Measurements from ENCODE around the gene VKORC1L1. TPM values are rescaled to one million over a fixed set of nuclear protein-coding genes. Genes with fewer than 3 reads are reported as not detected.
"Not testable (repeated sequence)": the region's sequence is repeated elsewhere in the genome, so short reads cannot be mapped to it uniquely, and the experiment has no call there.

Gene VKORC1L1
- total RNA-seq, 1 experiment from 2014 or later: 28.5 TPM

GRCh38 chr7:65888434-65889156 is 15.7 kb downstream of the VKORC1L1 start:
- H3K27me3 Mint-ChIP-seq (ENCODE audit: low read depth); H3K9me3 Mint-ChIP-seq; ATAC-seq; H3K4me1 Mint-ChIP-seq; CTCF ChIA-PET; DNase-seq (ENCODE audit: low spot score); POLR2A ChIA-PET; H3K4me3 Mint-ChIP-seq: not testable (repeated sequence)
- Mint-ChIP-seq H3K27ac (peak overlapping the region; percentile 80; the same call in 1 of the 2 replicates), H3K36me3 (peaks cover 27% of the 10 kb centered on the region)

DNA sequence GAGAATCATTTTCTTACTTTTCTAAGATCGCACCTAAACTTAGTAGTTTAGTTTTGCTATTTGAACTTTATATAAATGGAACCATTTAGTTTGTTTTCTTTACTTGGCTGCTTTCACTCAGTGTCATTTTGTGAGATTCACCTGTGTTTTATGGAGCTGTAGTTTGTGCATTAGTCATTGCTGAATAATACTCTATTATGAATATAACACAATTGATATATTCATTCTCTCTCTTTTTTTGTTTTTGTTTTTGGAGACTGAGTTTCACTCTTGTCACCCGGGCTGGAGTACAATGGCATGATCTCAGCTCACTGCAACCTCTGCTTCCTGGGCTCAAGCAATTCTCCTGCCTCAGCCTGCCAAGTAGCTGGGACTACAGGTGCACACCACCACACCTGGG is 16.8 kb downstream of the VKORC1L1 start:
- DNase-seq (ENCODE audit: low spot score); ATAC-seq; H3K27me3 Mint-ChIP-seq (ENCODE audit: low read depth); POLR2A ChIA-PET; CTCF ChIA-PET; H3K4me1 Mint-ChIP-seq; H3K4me3 Mint-ChIP-seq; H3K27ac Mint-ChIP-seq; H3K9me3 Mint-ChIP-seq: not testable (repeated sequence)
- H3K36me3 Mint-ChIP-seq: peaks cover 21% of the 10 kb centered on the region

DNA sequence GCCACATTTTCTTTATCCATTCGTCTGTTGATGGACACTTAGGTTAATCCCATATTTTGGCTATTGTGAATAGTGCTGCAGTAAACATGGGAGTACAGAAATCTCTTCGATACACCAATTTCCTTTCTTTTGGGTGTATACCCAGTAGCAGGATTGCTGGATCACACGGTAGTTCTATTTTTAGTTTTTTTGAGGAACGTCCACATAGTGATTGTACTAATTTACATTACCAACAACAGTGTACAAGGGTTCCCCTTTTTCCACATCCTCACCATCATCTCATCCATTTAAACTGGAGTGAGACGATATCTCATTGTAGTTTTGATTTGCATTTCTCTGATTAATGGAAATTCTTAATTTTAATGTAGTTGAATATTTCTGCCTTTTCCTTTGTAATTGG is 19.3 kb downstream of the VKORC1L1 start:
- 0 out of 2 replicates have a peak, but pooled peaks cover 2% of the 10 kb centered on the region for H3K4me1 Mint-ChIP-seq
- TF ChIP-seq ATF1 (CRISPR knock-in tag; IDR thresholded peaks at IDR 0.05): no peak
- no peak for TF ChIP-seq ARID4B (CRISPR knock-in tag; IDR thresholded peaks at IDR 0.05; ENCODE audit: borderline replicate concordance)
- no peak for TF ChIP-seq ZNF263 (CRISPR knock-in tag; IDR thresholded peaks at IDR 0.05; ENCODE audit: low read depth)
- TF ChIP-seq GABPB1 (CRISPR knock-in tag; IDR thresholded peaks at IDR 0.05): no peak
- no peak for TF ChIP-seq ERG (CRISPR knock-in tag; IDR thresholded peaks at IDR 0.05)
- TF ChIP-seq ZNF423 (CRISPR knock-in tag; IDR thresholded peaks at IDR 0.05): no peak
- TF ChIP-seq MAX (CRISPR knock-in tag; IDR thresholded peaks at IDR 0.05): no peak
- TF ChIP-seq CBFB (CRISPR knock-in tag; IDR thresholded peaks at IDR 0.05; ENCODE audit: low read depth): no peak
- no peak for TF ChIP-seq FOXP4 (CRISPR knock-in tag; IDR thresholded peaks at IDR 0.05)
- TF ChIP-seq EMX1 (CRISPR knock-in tag; IDR thresholded peaks at IDR 0.05): no peak
- TF ChIP-seq CREB1 (CRISPR knock-in tag; IDR thresholded peaks at IDR 0.05): no peak
- TF ChIP-seq, protein P1, sequence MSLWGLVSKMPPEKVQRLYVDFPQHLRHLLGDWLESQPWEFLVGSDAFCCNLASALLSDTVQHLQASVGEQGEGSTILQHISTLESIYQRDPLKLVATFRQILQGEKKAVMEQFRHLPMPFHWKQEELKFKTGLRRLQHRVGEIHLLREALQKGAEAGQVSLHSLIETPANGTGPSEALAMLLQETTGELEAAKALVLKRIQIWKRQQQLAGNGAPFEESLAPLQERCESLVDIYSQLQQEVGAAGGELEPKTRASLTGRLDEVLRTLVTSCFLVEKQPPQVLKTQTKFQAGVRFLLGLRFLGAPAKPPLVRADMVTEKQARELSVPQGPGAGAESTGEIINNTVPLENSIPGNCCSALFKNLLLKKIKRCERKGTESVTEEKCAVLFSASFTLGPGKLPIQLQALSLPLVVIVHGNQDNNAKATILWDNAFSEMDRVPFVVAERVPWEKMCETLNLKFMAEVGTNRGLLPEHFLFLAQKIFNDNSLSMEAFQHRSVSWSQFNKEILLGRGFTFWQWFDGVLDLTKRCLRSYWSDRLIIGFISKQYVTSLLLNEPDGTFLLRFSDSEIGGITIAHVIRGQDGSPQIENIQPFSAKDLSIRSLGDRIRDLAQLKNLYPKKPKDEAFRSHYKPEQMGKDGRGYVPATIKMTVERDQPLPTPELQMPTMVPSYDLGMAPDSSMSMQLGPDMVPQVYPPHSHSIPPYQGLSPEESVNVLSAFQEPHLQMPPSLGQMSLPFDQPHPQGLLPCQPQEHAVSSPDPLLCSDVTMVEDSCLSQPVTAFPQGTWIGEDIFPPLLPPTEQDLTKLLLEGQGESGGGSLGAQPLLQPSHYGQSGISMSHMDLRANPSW (CRISPR knock-in tag; conservative IDR thresholded peaks at IDR 0.05; ENCODE audit: low read depth): no peak
- no peak for TF ChIP-seq OVOL2 (CRISPR knock-in tag; IDR thresholded peaks at IDR 0.05; ENCODE audit: borderline replicate concordance)
- TF ChIP-seq, protein P2, sequence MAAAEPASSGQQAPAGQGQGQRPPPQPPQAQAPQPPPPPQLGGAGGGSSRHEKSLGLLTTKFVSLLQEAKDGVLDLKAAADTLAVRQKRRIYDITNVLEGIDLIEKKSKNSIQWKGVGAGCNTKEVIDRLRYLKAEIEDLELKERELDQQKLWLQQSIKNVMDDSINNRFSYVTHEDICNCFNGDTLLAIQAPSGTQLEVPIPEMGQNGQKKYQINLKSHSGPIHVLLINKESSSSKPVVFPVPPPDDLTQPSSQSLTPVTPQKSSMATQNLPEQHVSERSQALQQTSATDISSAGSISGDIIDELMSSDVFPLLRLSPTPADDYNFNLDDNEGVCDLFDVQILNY (CRISPR knock-in tag; IDR thresholded peaks at IDR 0.05): no peak
- ATAC-seq (no peak), DNase-seq (ENCODE audit: low spot score) (no peak)
- POLR2A ChIA-PET: no interaction called here
- CTCF ChIA-PET: no interaction called here
- H3K9me3 Mint-ChIP-seq: no peaks in the 10 kb centered on the region
- no peak overlapping the region for H3K4me3 Mint-ChIP-seq
- peak overlapping the region; percentile 36; the same call in 1 of the 2 replicates for H3K27ac Mint-ChIP-seq
- H3K36me3 Mint-ChIP-seq: peaks cover 16% of the 10 kb centered on the region
- H3K27me3 Mint-ChIP-seq (ENCODE audit: low read depth): no peaks in the 10 kb centered on the region

Data from WTC11 (cell line).